Myometrial cell (primary cell): ENCODE measurements around the gene APRT. TPM values are rescaled to one million over a fixed set of nuclear protein-coding genes. Genes with fewer than 3 reads are reported as not detected.

ENCODE experiments used
- total RNA-seq: library from RNA; depleted of rRNA; stranded (reverse); fragments of >200 nt; gene quantifications from 2 replicates; pipeline ENCODE4 v1.2.3, GENCODE V29; 2015

APRT gene, protein sequence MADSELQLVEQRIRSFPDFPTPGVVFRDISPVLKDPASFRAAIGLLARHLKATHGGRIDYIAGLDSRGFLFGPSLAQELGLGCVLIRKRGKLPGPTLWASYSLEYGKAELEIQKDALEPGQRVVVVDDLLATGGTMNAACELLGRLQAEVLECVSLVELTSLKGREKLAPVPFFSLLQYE
- total RNA-seq = 158 and 223 TPM in 2 replicates

DNA sequence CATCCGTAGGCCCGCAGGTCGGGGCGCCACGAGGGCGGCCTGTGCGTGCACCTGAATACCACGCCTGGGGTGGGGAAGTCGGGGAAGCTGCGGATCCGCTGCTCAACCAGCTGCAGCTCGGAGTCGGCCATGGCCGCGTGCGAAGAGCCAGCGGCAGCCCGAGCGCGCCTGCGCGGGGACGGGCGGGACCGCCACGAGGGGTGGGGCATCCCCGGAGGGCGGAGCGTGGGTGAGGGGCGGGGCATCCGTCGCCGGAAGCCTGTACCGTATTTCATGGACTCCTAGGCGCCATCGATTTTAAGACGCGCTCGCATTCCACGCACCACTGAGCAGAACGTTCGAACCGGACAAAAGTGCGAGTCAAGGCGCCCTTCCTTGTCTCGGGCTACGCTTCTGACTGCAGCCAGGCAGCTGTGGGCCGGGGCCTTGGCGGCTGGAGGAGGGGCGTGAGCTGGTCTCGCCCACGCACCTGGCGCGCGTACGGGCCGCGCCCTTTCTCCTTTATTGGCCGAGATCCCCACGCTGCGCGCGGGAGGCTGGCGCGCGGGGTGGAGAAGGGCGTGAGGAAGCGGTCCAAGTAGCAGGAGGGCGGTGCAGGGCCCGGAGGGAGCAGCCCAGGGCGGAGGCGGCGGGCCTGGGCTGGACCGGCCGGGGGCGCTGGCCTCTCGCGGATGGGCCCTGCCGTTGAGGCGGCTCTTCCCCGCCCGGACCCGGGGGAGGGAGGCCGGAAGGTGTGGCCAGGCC lies at the start of gene APRT:
Gene APRT (minus strand): TSS at position 160 of the 744 bp plus-strand sequence. CDS start 29 bp downstream, at position 131.

DNA sequence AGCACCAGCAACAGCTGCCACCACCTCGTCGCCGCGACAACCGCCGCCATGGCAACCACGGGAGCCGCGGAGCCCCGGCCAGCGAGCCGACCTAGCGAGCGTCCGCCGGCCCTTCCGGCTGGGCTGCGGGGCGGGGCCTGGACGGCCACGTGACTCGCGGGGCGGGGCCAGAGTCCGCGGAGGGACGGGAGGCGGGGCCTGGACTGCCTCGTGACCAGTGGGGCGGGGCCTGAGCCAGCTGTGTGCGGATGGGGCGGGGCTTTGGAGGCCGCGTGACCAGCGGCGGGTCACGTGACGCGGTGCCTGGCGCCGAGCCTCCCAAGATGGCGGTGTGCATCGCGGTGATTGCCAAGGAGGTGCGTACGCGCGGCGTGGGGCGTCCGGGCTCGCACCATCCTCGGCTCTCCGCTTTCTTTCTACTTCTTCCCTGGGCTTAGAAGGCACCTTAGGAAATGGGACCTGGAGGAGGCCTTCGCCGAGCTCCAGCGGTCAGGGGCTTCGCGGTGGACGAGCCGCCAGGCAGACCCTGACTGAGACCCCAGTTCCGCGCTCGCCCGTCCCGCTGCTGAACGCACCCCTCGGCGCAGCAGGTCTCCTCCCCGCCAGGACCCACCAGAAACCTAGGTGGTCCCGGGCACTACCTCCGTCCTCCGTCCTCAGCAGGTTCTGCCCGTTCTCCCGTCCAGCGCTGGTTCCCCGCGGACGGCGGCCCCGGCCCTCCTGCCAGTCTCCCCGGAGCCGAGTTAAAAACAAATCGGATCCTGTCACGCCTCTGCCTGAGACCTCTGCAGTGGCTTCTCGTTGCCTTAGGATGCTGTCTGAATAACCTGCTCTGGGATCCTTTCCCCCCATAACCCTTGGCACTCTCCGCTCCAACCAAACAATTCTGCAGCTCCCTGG lies 45.4 kb upstream of the APRT start, which contains the start of the genes GALNS and TRAPPC2L:
Gene GALNS (minus strand): TSS at position 120 of the 900 bp plus-strand sequence. CDS start 70 bp downstream, at position 50.
Gene TRAPPC2L (plus strand): TSS at position 300 of the 900 bp plus-strand sequence. CDS start 24 bp downstream, at position 324.

DNA sequence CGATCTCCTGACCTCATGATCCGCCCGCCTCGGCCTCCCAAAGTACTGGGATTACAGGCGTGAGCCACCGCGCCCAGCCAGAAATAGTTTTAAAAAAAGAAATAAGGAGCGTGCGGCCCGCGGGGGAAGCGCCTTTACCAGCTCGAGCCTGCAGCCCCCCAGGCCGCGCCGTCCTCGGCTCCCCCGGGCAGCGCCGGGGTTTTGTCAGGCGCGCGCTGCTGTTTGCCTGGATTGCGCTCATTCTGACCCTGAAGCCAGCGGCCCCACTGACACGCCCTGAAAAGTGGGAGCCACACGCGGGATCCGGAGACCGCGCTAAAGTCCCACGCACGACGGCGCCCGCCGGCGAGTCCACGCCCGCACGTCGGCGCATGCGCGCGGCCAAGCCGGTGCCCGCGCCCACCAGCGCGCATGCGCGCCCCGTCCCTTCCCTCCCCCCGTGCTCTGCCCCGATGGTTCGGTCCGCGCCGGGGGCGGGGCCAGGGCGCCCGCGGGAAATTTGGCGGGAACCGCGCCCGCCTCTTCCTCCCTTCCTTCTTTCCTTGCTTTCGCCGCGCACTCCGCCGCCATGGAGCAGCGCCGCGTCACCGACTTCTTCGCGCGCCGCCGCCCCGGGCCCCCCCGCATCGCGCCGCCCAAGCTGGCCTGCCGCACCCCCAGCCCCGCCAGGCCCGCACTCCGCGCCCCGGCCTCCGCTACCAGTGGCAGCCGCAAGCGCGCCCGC lies 8.3 kb downstream of the APRT start, which contains the start of gene CDT1:
Gene CDT1 (plus strand): TSS at position 526 of the 724 bp plus-strand sequence. CDS start 43 bp downstream, at position 569.

DNA sequence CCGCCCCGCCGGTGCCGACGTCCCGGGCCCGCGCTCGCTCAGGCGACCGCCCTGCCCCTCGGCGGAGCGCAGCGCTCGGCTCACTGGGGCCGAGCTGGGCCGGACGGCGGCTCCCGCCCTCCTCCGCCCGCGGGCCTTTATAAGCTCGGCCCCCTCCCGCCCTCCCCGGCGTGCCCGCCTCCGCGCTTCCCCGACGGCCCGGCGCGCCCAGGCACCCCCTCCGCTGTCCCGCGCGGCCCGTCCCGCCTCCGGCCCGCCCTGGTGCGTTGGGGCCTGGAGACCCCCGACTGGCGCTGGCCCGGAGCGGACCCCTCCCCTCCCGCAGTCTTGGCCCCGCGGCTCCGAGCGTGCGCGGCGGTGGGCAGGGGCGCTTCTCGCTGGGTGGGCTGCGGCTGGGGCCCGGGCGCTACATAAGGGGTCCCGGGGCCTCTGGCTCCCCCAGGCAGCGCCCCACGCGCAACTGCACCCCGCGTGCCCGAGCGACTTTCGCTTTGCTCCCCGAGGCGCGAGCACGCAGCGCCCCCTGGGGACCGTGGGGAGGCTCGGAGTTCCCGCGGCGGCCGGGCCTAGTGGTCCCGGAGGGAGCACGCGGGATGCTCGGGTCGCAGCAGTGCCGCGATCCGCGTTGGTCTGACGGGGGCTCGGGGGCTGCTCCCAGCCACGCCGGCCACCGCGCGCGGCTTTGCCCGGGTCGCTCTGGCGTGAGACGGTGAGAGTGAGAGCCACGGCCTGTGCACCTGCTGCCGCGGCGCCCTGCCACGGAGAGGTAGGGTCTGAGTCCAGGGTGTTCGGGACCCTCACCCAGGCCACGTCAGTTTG lies 26.4 kb downstream of the APRT start, which contains the start of gene PIEZO1:
Gene PIEZO1 (minus strand): TSS at position 115 of the 819 bp plus-strand sequence. CDS start 256 bp downstream, outside the sequence.

Other genes with a start within 250 kb of the APRT start
- 9.4 and 11.2 TPM in 2 replicates for gene ZC3H18, start 241.5 kb downstream of the APRT start, total RNA-seq
- gene IL17C, start 173.4 kb downstream of the APRT start, total RNA-seq = 1.4 TPM in 1 of 2 replicates, not detected in the other
- gene CYBA, start 160.9 kb downstream of the APRT start, total RNA-seq = 321 and 495 TPM in 2 replicates
- 255 and 295 TPM in 2 replicates for gene MVD, start 148.8 kb downstream of the APRT start, total RNA-seq
- not detected in 2 replicates for gene SNAI3, start 125.4 kb downstream of the APRT start, total RNA-seq
- gene RNF166, start 105.5 kb downstream of the APRT start, total RNA-seq = 26.5 and 30.1 TPM in 2 replicates
- gene CTU2, start 105.4 kb downstream of the APRT start, total RNA-seq = 21.9 and 25.0 TPM in 2 replicates
- 205 and 248 TPM in 2 replicates for gene PIEZO1, start 26.7 kb downstream of the APRT start, total RNA-seq
- 18.6 and 29.4 TPM in 2 replicates for gene CDT1, start 8.1 kb downstream of the APRT start, total RNA-seq
- gene GALNS, start 45.0 kb upstream of the APRT start, total RNA-seq = 25.9 and 26.2 TPM in 2 replicates
- gene TRAPPC2L, start 45.2 kb upstream of the APRT start, total RNA-seq = 54.2 and 56.4 TPM in 2 replicates
- gene PABPN1L, start 54.7 kb upstream of the APRT start, total RNA-seq = not detected in 2 replicates
- not detected in 2 replicates for gene CBFA2T3, start 165.3 kb upstream of the APRT start, total RNA-seq